Epithelial cell of proximal tubule (primary cell): ENCODE results near the gene WASHC2C. TPM values are rescaled to one million over a fixed set of nuclear protein-coding genes. Genes with fewer than 3 reads are reported as not detected.
"Not testable (repeated sequence)": the region's sequence is repeated elsewhere in the genome, so short reads cannot be mapped to it uniquely, and the experiment has no call there.

Experiments
- DNase-seq: peaks from one replicate; pipeline ENCODE4 v3.0.0-alpha.2; 2011; ENCODE audit warnings: low read depth
- H3K4me3 ChIP-seq: 2 replicates; pipeline ENCODE4 v1.5.1; 2011; ENCODE audit warnings: low read depth, mild to moderate bottlenecking, low read length
- total RNA-seq: library from RNA; depleted of rRNA; stranded (reverse); fragments of >200 nt; gene quantifications from 2 replicates; pipeline ENCODE4 v1.2.3, GENCODE V29; 2015
- TF ChIP-seq, protein P1 (sequence below): conservative IDR thresholded peaks from 2 replicates; pipeline ENCODE4 v1.5.1; 2012; ENCODE audit warnings: low read depth, mild to moderate bottlenecking, low read length

The WASHC2C gene, protein sequence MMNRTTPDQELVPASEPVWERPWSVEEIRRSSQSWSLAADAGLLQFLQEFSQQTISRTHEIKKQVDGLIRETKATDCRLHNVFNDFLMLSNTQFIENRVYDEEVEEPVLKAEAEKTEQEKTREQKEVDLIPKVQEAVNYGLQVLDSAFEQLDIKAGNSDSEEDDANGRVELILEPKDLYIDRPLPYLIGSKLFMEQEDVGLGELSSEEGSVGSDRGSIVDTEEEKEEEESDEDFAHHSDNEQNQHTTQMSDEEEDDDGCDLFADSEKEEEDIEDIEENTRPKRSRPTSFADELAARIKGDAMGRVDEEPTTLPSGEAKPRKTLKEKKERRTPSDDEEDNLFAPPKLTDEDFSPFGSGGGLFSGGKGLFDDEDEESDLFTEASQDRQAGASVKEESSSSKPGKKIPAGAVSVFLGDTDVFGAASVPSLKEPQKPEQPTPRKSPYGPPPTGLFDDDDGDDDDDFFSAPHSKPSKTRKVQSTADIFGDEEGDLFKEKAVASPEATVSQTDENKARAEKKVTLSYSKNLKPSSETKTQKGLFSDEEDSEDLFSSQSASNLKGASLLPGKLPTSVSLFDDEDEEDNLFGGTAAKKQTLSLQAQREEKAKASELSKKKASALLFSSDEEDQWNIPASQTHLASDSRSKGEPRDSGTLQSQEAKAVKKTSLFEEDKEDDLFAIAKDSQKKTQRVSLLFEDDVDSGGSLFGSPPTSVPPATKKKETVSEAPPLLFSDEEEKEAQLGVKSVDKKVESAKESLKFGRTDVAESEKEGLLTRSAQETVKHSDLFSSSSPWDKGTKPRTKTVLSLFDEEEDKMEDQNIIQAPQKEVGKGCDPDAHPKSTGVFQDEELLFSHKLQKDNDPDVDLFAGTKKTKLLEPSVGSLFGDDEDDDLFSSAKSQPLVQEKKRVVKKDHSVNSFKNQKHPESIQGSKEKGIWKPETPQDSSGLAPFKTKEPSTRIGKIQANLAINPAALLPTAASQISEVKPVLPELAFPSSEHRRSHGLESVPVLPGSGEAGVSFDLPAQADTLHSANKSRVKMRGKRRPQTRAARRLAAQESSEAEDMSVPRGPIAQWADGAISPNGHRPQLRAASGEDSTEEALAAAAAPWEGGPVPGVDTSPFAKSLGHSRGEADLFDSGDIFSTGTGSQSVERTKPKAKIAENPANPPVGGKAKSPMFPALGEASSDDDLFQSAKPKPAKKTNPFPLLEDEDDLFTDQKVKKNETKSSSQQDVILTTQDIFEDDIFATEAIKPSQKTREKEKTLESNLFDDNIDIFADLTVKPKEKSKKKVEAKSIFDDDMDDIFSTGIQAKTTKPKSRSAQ (N-terminal part only)
- 19.0 and 20.6 TPM in 2 replicates for total RNA-seq

GRCh38 chr10:45726703-45727420 lies at the start of gene WASHC2C:
Gene WASHC2C (plus strand): TSS chr10:45727266. CDS start chr10:45727318, 52 bp downstream.
- DNase-seq = peak; percentile 1
- peak within 1 kb of the TSS; percentile 73 for H3K4me3 ChIP-seq

DNA sequence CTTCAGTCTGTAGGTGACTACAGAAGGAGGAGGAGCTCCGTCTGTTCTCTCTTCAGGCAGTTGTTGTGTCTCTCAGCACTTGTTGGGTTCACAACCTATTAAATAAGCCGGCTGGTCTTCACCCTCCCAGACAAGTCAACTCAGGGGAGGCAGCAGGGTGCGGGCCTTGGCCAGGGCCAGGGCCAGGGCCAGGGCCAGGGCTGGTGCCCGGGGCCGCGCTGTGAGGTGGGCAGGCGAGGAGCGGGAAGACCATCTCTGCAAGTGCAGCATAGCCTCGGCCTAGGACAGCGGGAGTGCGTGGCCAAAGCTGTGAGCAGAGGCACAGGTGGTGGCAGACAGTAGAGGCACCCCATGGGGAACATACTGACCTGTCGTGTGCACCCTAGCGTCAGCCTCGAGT lies 48.6 kb upstream of the WASHC2C start:
- not testable (repeated sequence) for H3K4me3 ChIP-seq, DNase-seq

DNA sequence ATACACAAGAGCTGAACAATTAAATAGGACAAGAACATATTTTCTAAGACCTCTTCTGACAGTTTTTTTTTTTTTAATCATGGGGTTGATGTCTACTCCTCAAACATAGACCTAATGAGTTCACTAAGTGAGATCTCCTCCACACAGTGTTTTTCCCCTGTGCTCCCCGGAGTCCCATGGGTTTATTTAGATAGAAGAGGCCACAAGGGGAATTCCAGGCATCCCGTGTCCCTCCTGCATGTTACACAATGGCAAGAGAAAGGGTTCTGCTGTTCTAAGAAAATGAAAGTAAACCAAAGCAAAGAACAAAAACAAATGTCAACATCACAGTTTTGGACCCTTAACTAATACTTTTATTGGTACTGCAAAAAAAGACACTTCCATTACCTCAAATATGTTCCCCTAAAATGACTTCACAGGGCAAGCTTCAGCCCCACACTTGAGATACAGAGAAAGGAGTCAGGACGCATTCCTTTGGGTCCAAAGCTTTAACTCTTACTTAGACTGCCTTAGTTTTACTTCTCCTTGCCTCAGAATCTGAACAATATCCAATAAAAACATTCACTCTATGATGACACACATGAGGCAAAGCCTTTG lies 16.8 kb upstream of the WASHC2C start:
- not testable (repeated sequence) for DNase-seq

DNA sequence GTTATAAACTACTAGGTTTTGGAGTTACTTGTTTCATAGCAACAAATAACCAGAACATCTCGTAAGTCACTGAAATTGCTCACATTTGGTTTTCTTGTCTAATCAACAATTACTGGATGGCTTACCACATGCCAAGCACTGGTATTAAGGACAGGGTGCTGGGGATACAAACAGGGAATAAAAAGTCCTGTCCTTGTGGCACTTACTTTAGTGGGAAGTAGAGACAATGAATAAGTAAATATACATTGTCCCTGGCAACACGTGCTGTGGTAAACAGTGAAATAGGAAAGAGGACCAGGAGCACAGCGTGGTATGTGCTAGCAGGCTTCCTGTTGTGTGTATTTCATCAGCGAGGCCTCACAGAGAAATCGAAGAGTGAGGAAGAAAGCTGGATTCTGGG lies 15.8 kb upstream of the WASHC2C start:
- H3K4me3 ChIP-seq, DNase-seq: not testable (repeated sequence)

More for the DNA sequence above, 16.8 kb upstream of the WASHC2C start:
- H3K4me3 ChIP-seq = not testable (repeated sequence)

- DNase-seq, H3K4me3 ChIP-seq: not testable (repeated sequence)
Observed at GRCh38 chr10:45717053-45717452, 10.0 kb upstream of the WASHC2C start.

GRCh38 chr10:45717642-45718041 lies 9.4 kb upstream of the WASHC2C start:
- DNase-seq, H3K4me3 ChIP-seq: not testable (repeated sequence)

DNA sequence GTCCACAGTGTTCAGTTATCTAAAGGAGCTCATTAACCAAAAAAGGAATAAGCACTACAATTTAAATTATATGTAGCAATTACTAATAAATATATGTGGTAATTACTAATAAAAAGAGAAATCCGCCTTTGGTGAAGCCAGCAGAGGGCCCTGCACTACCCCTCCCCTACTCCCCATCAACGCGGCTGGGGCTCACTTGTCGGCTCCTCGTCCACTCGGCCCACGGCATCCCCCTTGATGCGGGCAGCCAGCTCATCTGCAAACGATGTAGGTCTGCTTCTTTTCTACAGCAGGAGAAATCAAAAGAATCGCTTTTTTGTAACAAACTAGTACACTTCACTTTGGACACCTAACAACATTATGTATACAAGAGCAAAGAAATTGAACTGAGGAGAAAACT lies 5.6 kb upstream of the WASHC2C start:
- DNase-seq, H3K4me3 ChIP-seq: not testable (repeated sequence)

DNA sequence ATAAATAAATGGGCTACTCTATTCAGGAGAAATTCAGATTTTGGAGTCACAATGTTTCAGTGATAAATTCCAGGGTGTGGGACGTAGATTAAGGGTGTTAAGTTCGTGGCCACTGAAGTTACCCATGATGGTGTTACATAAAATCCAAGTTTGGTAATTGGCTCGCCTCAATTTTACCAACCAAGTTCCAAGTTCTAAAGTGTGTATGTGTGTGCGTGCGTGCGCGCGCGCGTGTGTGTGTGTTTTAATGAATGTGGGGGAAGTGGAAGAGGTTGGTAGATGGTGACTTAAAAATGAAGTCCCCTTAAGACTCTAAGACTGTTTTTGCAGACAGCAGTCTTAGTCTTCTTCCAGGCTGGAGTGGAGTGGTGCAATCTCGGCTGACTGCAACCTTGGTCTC lies 3.2 kb upstream of the WASHC2C start:
- not testable (repeated sequence) for DNase-seq

DNA sequence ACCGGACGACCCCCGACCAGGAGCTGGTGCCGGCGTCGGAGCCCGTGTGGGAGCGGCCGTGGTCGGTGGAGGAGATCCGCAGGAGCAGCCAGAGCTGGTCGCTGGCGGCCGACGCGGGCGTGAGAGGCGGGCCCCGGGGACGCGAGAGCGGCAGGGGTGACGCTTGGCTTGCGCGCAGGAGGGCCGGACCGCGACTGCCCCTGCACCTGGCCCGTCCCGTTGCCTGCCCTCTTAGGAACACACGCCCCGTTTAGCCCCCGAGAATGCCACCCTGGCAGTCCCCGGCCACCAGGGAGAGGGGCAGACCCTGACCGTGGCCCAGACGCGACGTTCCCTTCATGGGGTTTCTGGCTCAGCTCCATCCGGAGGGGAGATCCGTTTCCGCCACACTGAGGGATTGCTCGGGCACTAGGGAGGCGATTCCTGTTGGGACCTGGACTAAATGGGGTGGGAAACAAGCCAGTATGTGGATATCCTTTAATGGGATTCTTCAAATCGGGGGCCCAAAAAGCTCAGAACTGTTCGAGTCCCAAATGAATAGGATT lies 427 bp downstream of the WASHC2C start:
- H3K4me3 ChIP-seq = peak overlapping the region; percentile 73
- DNase-seq = not testable (repeated sequence)

More for the DNA sequence above, 3.2 kb upstream of the WASHC2C start:
- not testable (repeated sequence) for H3K4me3 ChIP-seq

DNA sequence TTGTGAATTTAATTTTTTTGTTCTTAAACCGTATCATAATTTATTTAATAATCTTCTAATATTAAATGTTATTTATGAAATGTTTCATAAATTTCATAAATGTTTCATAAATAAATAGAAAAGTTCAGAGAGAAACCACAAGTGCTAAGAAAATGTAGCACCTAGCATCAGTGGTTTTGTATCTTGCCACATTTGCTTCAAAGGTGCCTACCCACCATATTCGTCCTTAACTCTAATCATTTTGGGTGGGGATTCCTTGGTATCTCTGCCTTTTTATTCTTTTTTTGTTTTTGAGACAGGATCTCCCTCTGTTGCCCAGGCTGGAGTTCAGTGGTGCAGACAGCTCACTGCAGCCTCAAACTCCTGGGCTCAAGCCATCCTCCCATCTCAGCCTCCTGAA lies 7.4 kb downstream of the WASHC2C start:
- H3K4me3 ChIP-seq, DNase-seq: not testable (repeated sequence)

DNA sequence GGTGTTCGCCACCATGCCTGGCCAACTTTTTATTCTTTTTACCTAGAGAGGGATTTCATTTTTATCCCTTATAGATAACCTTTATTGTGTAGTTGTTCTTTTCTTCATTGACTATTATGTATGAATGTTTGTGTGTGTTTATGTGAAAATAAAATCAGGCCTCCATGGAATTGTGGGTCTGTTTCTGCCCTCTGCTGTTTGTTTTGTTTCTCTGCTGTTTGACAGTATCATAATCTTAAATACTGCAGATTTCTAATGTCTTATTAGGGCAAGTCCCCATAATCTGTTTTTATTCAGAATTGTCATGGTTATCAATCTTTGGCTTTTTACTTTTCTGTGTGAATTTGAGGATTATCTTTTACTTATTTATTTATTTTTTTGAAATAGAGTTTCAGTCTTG lies 7.8 kb downstream of the WASHC2C start:
- not testable (repeated sequence) for DNase-seq, H3K4me3 ChIP-seq
- TF ChIP-seq, protein P1, sequence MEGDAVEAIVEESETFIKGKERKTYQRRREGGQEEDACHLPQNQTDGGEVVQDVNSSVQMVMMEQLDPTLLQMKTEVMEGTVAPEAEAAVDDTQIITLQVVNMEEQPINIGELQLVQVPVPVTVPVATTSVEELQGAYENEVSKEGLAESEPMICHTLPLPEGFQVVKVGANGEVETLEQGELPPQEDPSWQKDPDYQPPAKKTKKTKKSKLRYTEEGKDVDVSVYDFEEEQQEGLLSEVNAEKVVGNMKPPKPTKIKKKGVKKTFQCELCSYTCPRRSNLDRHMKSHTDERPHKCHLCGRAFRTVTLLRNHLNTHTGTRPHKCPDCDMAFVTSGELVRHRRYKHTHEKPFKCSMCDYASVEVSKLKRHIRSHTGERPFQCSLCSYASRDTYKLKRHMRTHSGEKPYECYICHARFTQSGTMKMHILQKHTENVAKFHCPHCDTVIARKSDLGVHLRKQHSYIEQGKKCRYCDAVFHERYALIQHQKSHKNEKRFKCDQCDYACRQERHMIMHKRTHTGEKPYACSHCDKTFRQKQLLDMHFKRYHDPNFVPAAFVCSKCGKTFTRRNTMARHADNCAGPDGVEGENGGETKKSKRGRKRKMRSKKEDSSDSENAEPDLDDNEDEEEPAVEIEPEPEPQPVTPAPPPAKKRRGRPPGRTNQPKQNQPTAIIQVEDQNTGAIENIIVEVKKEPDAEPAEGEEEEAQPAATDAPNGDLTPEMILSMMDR = peak; percentile 25

DNA sequence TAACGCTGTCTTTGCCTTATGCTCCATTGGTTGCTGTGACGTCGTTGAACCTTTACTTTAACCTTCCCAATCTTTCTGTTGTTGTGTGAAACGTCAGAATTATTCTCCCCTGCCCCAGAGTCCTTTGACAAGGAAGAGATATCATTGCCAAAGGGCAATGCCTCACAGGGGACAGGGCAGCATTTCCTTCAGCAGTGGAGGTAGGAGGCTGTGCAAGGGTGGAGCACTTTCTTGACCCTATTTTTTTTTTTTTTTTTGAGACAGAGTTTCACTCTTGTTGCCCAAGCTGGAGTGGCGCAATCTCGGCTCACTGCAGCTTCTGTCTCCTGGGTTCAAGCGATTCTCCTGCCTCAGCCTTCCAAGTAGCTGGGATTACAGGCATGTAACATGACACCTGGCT lies 14.5 kb downstream of the WASHC2C start:
- not testable (repeated sequence) for H3K4me3 ChIP-seq, DNase-seq

- H3K4me3 ChIP-seq, DNase-seq: not testable (repeated sequence)
Observed at GRCh38 chr10:45742014-45742413, 14.9 kb downstream of the WASHC2C start.

DNA sequence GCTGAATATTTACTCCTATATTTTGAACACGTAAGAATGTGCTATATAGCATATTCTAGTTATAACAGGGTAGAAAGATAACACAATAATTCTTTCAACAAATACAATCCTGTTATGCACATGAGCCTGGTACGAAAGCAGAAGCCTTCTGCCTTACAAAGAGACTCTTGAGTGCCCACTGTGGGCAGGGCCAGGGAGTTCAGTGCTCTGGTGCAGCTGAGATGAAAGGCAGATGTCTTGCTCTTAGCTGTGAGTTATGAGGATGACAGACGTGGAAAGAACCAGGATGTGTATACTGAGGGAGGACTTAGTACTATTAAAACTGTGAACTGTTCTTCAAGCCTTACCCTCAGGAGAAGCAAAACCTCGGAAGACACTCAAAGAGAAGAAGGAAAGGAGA lies 24.1 kb downstream of the WASHC2C start:
- not testable (repeated sequence) for H3K4me3 ChIP-seq, DNase-seq

DNA sequence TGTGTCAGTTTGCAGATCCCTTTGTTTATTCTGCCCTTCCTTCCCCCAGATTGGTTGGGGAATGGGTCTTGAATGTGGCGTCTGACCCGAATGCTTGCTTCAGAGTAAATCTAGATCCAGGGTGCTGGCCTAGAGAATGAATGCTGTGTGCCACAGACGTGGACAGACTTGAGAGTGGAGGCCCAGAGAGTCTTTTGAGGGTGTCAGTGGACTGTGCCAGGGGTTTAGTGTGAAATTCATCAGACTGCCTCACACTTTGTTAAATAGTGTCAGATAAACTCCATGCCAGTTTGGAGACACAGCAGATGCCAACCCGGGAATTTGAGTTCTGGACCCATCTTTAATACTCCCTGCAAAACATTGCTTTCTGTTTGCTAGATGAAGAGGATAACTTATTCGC lies 25.1 kb downstream of the WASHC2C start:
- not testable (repeated sequence) for H3K4me3 ChIP-seq, DNase-seq

DNA sequence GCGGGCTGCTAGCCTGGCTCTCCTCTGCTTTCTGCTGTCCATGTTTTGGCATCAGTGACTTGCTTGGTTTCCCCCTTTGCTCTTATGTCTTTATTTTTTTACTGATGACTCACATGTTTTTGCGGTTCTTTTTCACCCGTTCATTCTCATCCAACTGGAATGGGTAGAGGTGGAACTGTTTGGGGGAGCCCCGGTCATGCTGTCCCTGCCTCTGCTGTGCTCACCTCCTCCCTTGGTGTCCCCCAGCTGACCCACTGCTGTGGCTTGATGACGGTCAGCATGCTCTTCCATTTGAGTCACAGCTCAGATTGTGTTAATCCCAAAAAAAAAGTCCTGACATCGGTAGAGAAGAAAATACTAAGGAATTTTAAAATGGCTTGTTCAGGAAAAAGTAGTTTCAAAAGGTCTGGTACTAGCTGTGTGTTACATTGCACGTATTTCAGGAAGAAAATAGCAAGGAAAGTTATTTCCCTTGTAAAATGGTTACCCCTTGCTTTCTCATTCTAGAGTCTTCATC lies 27.0 kb downstream of the WASHC2C start:
- DNase-seq, H3K4me3 ChIP-seq: not testable (repeated sequence)
